ENCODE results near the gene THSD4.
"Not testable (repeated sequence)": the region's sequence is repeated elsewhere in the genome, so short reads cannot be mapped to it uniquely, and the experiment has no call there.

Gene THSD4

GRCh38 chr15:71397377-71397776 is 282.1 kb downstream of the THSD4 start:
- no peak for TF ChIP-seq CTCF (IDR thresholded peaks at IDR 0.05; ENCODE audit: extremely low read depth, missing control alignments)

GRCh38 chr15:71400294-71400693 is 285.0 kb downstream of the THSD4 start:
- TF ChIP-seq CTCF (IDR thresholded peaks at IDR 0.05; ENCODE audit: extremely low read depth, missing control alignments), result no peak
- no peak for DNase-seq (ENCODE audit: low spot score)

More at GRCh38 chr15:71397377-71397776, 282.1 kb downstream of the THSD4 start:
- no peak for DNase-seq (ENCODE audit: low spot score)

GRCh38 chr15:71401728-71402127 is 286.5 kb downstream of the THSD4 start:
- not testable (repeated sequence) for DNase-seq (ENCODE audit: low spot score)

- TF ChIP-seq CTCF (IDR thresholded peaks at IDR 0.05; ENCODE audit: extremely low read depth, missing control alignments), result no peak
- no peak for DNase-seq (ENCODE audit: low spot score)
Measured at GRCh38 chr15:71409541-71409940, 294.3 kb downstream of the THSD4 start.

- DNase-seq (ENCODE audit: low spot score), result no peak
- TF ChIP-seq CTCF (IDR thresholded peaks at IDR 0.05; ENCODE audit: extremely low read depth, missing control alignments), result no peak
Measured at GRCh38 chr15:71410347-71410746, 295.1 kb downstream of the THSD4 start.

- TF ChIP-seq CTCF (IDR thresholded peaks at IDR 0.05; ENCODE audit: extremely low read depth, missing control alignments), result no peak
- DNase-seq (ENCODE audit: low spot score), result no peak
Measured at GRCh38 chr15:71411538-71412482, 296.5 kb downstream of the THSD4 start.

GRCh38 chr15:71413419-71413818 is 298.1 kb downstream of the THSD4 start:
- DNase-seq (ENCODE audit: low spot score), result no peak

More at GRCh38 chr15:71413419-71413818, 298.1 kb downstream of the THSD4 start:
- TF ChIP-seq CTCF (IDR thresholded peaks at IDR 0.05; ENCODE audit: extremely low read depth, missing control alignments), result no peak

Data from GM20000 (cell line).